SJSA1 (cell line): ENCODE measurements around the gene SRSF7. TPM values are rescaled to one million over a fixed set of nuclear protein-coding genes. Genes with fewer than 3 reads are reported as not detected.

ENCODE experiments used
- DNase-seq, 2 experiments: peaks; one replicate each; pipeline ENCODE4 v3.0.0-alpha.2; 2015 to 2020; ENCODE audit warnings: low spot score in 2 of 2, low read depth in 1 of 2
- H3K27ac ChIP-seq: fragments of 250-450 bp; sonication (Bioruptor Pico); 2 replicates; pipeline ENCODE4 v1.5.1; 2020; ENCODE audit warnings: mild to moderate bottlenecking, moderate library complexity
- H3K27me3 ChIP-seq: fragments of 250-450 bp; sonication (Bioruptor Pico); replicated peaks from 2 replicates; pipeline ENCODE4 v1.5.1; 2020; ENCODE audit warnings: mild to moderate bottlenecking, moderate library complexity
- H3K36me3 ChIP-seq: fragments of 250-450 bp; sonication (Bioruptor Pico); 2 replicates; pipeline ENCODE4 v1.5.1; 2020; ENCODE audit warnings: mild to moderate bottlenecking
- H3K4me1 ChIP-seq: fragments of 250-450 bp; sonication (Bioruptor Pico); replicated peaks from 2 replicates; pipeline ENCODE4 v1.6.1; 2021; ENCODE audit warnings: mild to moderate bottlenecking
- H3K4me3 ChIP-seq: fragments of 250-450 bp; sonication (Bioruptor Pico); 2 replicates; pipeline ENCODE4 v1.5.1; 2020; ENCODE audit warnings: mild to moderate bottlenecking
- H3K9me3 ChIP-seq: fragments of 250-450 bp; sonication (Bioruptor Pico); replicated peaks from 2 replicates; pipeline ENCODE4 v1.5.1; 2020; ENCODE audit warnings: mild to moderate bottlenecking
- total RNA-seq: library from RNA; depleted of rRNA; stranded (reverse); fragments of >200 nt; shearing (Covaris generic); gene quantifications from 2 replicates; pipeline ENCODE4 v1.2.3, GENCODE V29; 2014; rRNA removed

SRSF7 gene
- total RNA-seq, 1 experiment from 2014 or later, result 275 TPM

DNA sequence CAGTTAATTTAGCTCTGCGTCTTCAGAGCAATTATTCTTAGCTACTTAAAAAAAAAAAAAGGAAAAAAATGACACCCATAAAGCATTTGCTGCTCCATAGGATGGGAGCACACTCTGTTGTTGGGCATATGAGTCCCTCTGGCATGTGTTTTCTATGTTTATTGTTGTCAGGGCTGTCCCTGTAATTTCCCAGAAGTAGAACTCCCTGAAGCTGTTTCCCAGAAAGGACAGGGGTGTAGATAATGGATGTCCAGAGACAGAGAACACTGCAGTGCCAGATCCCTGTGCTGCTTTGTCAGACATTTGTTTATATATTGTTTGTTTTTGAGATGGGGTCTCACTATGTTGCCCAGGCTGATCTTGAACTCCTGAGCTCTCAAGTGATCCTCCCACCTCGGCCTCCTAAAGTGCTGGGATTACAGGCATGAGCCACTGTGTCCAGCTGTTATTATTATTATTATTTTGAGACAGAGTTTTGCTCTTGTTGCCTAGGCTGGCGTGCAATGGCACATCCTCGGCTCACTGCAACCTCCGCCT is 52.6 kb downstream of the SRSF7 start:
- no peaks in the 10 kb centered on the region for H3K9me3 ChIP-seq
- peaks cover 11% of the 10 kb centered on the region for H3K4me1 ChIP-seq
- no peaks in the 10 kb centered on the region for H3K36me3 ChIP-seq
- H3K27me3 ChIP-seq, result no peaks in the 10 kb centered on the region
- no peak overlapping the region for H3K4me3 ChIP-seq
- H3K27ac ChIP-seq, result no peak overlapping the region
- DNase-seq, result no peak

DNA sequence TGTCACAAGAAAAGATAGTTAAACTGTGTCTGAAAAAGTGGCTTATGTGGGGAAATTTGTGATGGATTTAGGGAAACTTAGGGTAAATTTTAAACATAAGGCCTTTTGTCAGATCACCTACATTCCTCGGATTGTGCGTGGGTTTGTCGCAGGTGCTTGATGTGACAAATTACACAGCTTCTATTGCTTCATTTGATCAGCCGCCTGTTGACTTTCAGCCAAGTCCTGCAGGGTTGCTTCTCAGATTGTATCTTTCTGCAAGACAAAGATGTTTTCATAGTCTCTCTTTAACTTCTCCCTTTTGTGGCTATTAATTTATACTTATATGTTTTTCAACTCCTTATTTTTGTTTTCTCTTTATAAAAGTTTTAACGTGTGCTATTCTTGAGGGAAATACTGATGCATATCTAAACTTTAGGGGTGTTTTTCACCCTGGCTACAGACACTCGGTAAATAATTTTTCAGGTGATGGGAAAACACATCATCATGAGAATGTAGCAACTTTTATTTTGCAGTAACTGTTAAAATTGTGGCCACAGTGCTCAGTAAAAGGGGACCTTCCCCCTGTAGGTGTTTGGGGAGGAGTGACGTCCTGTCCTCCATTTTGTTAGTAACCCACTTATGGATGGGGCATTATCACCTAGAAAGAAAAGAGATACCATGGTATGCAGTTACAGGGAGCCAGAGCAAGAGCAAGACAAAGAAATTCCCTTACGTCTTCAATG is 53.9 kb downstream of the SRSF7 start:
- no peak for DNase-seq
- H3K27ac ChIP-seq, result no peak overlapping the region
- peaks cover 20% of the 10 kb centered on the region for H3K4me1 ChIP-seq

More for the DNA sequence above, 53.9 kb downstream of the SRSF7 start:
- Histone ChIP-seq H3K9me3 (no peaks in the 10 kb centered on the region), H3K27me3 (no peaks in the 10 kb centered on the region), H3K36me3 (no peaks in the 10 kb centered on the region), H3K4me3 (no peak overlapping the region)

Other genes starting within 250 kb of the SRSF7 start
- 36.3 and 46.6 TPM in 2 replicates for gene HNRNPLL, start 148.4 kb downstream of the SRSF7 start, total RNA-seq
- 5.3 and 8.2 TPM in 2 replicates for gene GALM, start 85.2 kb downstream of the SRSF7 start, total RNA-seq
- 14.8 and 16.4 TPM in 2 replicates for gene GEMIN6, start 26.8 kb upstream of the SRSF7 start, total RNA-seq
- 9.6 and 24.5 TPM in 2 replicates for gene DHX57, start 124.6 kb upstream of the SRSF7 start, total RNA-seq
- gene MORN2, start 124.6 kb upstream of the SRSF7 start, total RNA-seq, result 33.1 and 35.3 TPM in 2 replicates
- gene ARHGEF33, start 138.5 kb upstream of the SRSF7 start, total RNA-seq, result not detected in 2 replicates